Esophagus muscularis mucosa (tissue), 4 donors: ENCODE results near the gene TSC2. TPM values are rescaled to one million over a fixed set of nuclear protein-coding genes. Genes with fewer than 3 reads are reported as not detected.

Source experiments
- DNase-seq: peaks from one replicate; pipeline ENCODE4 v3.0.0-alpha.2; 2017; ENCODE audit errors: extremely low spot score
- H3K27ac ChIP-seq, 4 donors: fragments of 200-600 bp; sonication (generic); replicated peaks in 1 of 4; 1 replicate in 3 of 4; 2 replicates in 1 of 4; pipeline ENCODE4 v1.5.1; 2016 to 2019; ENCODE audit warnings: mild to moderate bottlenecking in 1 of 4
- H3K27me3 ChIP-seq, 4 donors: fragments of 200-600 bp; sonication (generic); one replicate each; pipeline versions ENCODE4 v1.5.1 to v1.6.0; 2016 to 2019
- H3K36me3 ChIP-seq, 4 donors: fragments of 200-600 bp; sonication (generic); one replicate each; pipeline ENCODE4 v1.5.1; 2016 to 2019
- H3K4me1 ChIP-seq, 4 donors: fragments of 200-600 bp; sonication (generic); one replicate each; pipeline ENCODE4 v1.5.1; 2016 to 2019
- H3K4me3 ChIP-seq, 4 donors: fragments of 200-600 bp; sonication (generic); 1 replicate in 2 of 4; 2 replicates in 2 of 4; pipeline ENCODE4 v1.5.1; 2016 to 2019; ENCODE audit warnings: mild to moderate bottlenecking in 4 of 4, moderate library complexity in 1 of 4
- H3K9me3 ChIP-seq, 4 donors: fragments of 200-600 bp; sonication (generic); 1 replicate in 3 of 4; 2 replicates in 1 of 4; pipeline ENCODE4 v1.5.1; 2016 to 2019
- CTCF ChIP-seq, 3 experiments: fragments of 200-600 bp in 2 of 3; fragments of 450-650 bp in 1 of 3; sonication (generic) in 2 of 3; IDR thresholded peaks; one replicate each; pipeline ENCODE4 v1.5.1; 2017 to 2019; ENCODE audit warnings: antibody characterized with exemption in 3 of 3, mild to moderate bottlenecking in 2 of 3, moderate library complexity in 1 of 3
- EP300 ChIP-seq: sonication (generic); formaldehyde crosslinking; IDR thresholded peaks from one replicate; pipeline ENCODE4 v1.6.1; 2017; ENCODE audit warnings: antibody characterized with exemption
- POLR2A ChIP-seq: fragments of 450-650 bp; IDR thresholded peaks from one replicate; pipeline ENCODE4 v1.6.1; 2017; ENCODE audit warnings: antibody characterized with exemption, moderate library complexity, mild to moderate bottlenecking, low read depth
- POLR2AphosphoS5 ChIP-seq, 2 donors: sonication (generic); formaldehyde crosslinking; IDR thresholded peaks; one replicate each; pipeline ENCODE4 v1.6.1; 2017; ENCODE audit warnings: antibody characterized with exemption in 2 of 2
- WGBS: methylation state at CpG from one replicate; pipeline ENCODE4 v1.1.5; 2018; 5-methylcytosine and 5-hydroxymethylcytosine counted together
- intact Hi-C: fragments of 100-400 bp; cut with DNase I; formaldehyde crosslinking; loops from one replicate; pipeline ENCODE4 v1.15.1; 2023
- total RNA-seq, 4 donors: library from RNA; depleted of rRNA; stranded (reverse); fragments of >200 nt; gene quantifications; one replicate each; pipeline versions ENCODE4 v1.1.0 to v1.2.1, GENCODE V29; 2016

Gene TSC2
- total RNA-seq, 4 donors from 2014 or later = 41.3 to 71.7 (median 52.0) TPM

- WGBS = 96% methylated on average over 16 of the region's 16 CpGs
Observed at GRCh38 chr16:2064368-2064945, 16.7 kb downstream of the TSC2 start.

GRCh38 chr16:2066139-2066538 is 18.4 kb downstream of the TSC2 start:
- Histone ChIP-seq H3K27ac (no peak overlapping the region), H3K4me3 (no peak overlapping the region), H3K27me3 (no peaks in the 10 kb centered on the region), H3K4me1 (peaks cover 0 to 4% (median 0%) of the 10 kb centered on the region in 4 donors), H3K36me3 (peaks cover 30 to 99% (median 91%) of the 10 kb centered on the region in 4 donors), H3K9me3 (no peaks in the 10 kb centered on the region)
- 97% methylated on average over 11 of the region's 11 CpGs for WGBS
- intact Hi-C loops = no loop called here
- DNase-seq = no peak
- TF ChIP-seq EP300 (no peak), POLR2AphosphoS5 (IDR thresholded peaks at IDR 0.05) (no peak), POLR2A (no peak), CTCF (IDR thresholded peaks at IDR 0.05) (no peak)

More at GRCh38 chr16:2064368-2064945, 16.7 kb downstream of the TSC2 start:
- Histone ChIP-seq H3K9me3 (no peaks in the 10 kb centered on the region), H3K4me3 (no peak overlapping the region), H3K27me3 (no peaks in the 10 kb centered on the region), H3K36me3 (peaks cover 36 to 99% (median 92%) of the 10 kb centered on the region in 4 donors), H3K27ac (no peak overlapping the region), H3K4me1 (no peaks in the 10 kb centered on the region)
- TF ChIP-seq POLR2AphosphoS5 (IDR thresholded peaks at IDR 0.05) (no peak), POLR2A (no peak), CTCF (IDR thresholded peaks at IDR 0.05) (no peak), EP300 (no peak)
- intact Hi-C loops = no loop called here
- no peak for DNase-seq

- Histone ChIP-seq H3K9me3 (no peaks in the 10 kb centered on the region), H3K27me3 (no peaks in the 10 kb centered on the region), H3K4me3 (no peak overlapping the region), H3K27ac (peak overlapping the region in 1 of 4 donors; percentile 30), H3K4me1 (peaks cover 0 to 20% (median 2%) of the 10 kb centered on the region in 4 donors), H3K36me3 (peaks cover 47 to 100% (median 92%) of the 10 kb centered on the region in 4 donors)
- intact Hi-C loops = no loop called here
- TF ChIP-seq CTCF (IDR thresholded peaks at IDR 0.05) = no peak
- TF ChIP-seq POLR2AphosphoS5 (IDR thresholded peaks at IDR 0.05) = no peak
- no peak for TF ChIP-seq EP300
- no peak for TF ChIP-seq POLR2A
- no peak for DNase-seq
- 95% methylated on average over 13 of the region's 29 CpGs for WGBS
Observed at GRCh38 chr16:2070576-2071453, 23.0 kb downstream of the TSC2 start.

- no peak for DNase-seq
- no peak overlapping the region for H3K4me3 ChIP-seq
- WGBS = 85% methylated on average over 23 of the region's 34 CpGs
- peaks cover 39 to 100% (median 92%) of the 10 kb centered on the region in 4 donors for H3K36me3 ChIP-seq
- TF ChIP-seq POLR2AphosphoS5 (IDR thresholded peaks at IDR 0.05) (no peak), CTCF (IDR thresholded peaks at IDR 0.05) (no peak)
- H3K9me3 ChIP-seq = no peaks in the 10 kb centered on the region
- H3K27ac ChIP-seq = peak overlapping the region in 1 of 4 donors; percentile 30
- intact Hi-C loops = no loop called here
- peaks cover 0 to 20% (median 2%) of the 10 kb centered on the region in 4 donors for H3K4me1 ChIP-seq
- H3K27me3 ChIP-seq = no peaks in the 10 kb centered on the region
Observed at GRCh38 chr16:2071454-2072202, 23.8 kb downstream of the TSC2 start.
